Peyer's patch (tissue), 4 donors: ENCODE measurements around the gene B3GAT1. TPM values are rescaled to one million over a fixed set of nuclear protein-coding genes. Genes with fewer than 3 reads are reported as not detected.

ENCODE experiments used
- DNase-seq, 3 donors: peaks; one replicate each; pipeline ENCODE4 v3.0.0-alpha.2; 2017 to 2019
- H3K27ac ChIP-seq, 4 donors: fragments of 200-600 bp; sonication (generic); one replicate each; pipeline ENCODE4 v1.5.1; 2016 to 2019
- H3K27me3 ChIP-seq, 2 donors: fragments of 200-600 bp; sonication (generic); one replicate each; pipeline ENCODE4 v1.5.1; 2019
- H3K36me3 ChIP-seq, 3 donors: fragments of 200-600 bp; sonication (generic); one replicate each; pipeline ENCODE4 v1.5.1; 2016 to 2019
- H3K4me1 ChIP-seq, 4 donors: fragments of 200-600 bp; sonication (generic); one replicate each; pipeline ENCODE4 v1.5.1; 2016 to 2019
- H3K4me3 ChIP-seq, 4 donors: fragments of 200-600 bp; sonication (generic); 1 replicate in 3 of 4; 2 replicates in 1 of 4; pipeline ENCODE4 v1.5.1; 2016 to 2019; ENCODE audit warnings: mild to moderate bottlenecking in 1 of 4
- H3K9me3 ChIP-seq, 4 donors: fragments of 200-600 bp; sonication (generic); one replicate each; pipeline ENCODE4 v1.5.1; 2016 to 2019; ENCODE audit warnings: mild to moderate bottlenecking in 1 of 4
- CTCF ChIP-seq, 6 experiments: fragments of 450-650 bp in 4 of 6; fragments of 200-600 bp in 2 of 6; sonication (generic) in 1 of 6; IDR thresholded peaks; one replicate each; pipeline ENCODE4 v1.5.1; 2017 to 2019; ENCODE audit warnings: antibody characterized with exemption in 6 of 6, mild to moderate bottlenecking in 3 of 6, moderate library complexity in 1 of 6
- POLR2A ChIP-seq, 2 donors: fragments of 450-650 bp; IDR thresholded peaks; one replicate each; pipeline ENCODE4 v1.5.1; 2017; ENCODE audit warnings: antibody characterized with exemption in 2 of 2, mild to moderate bottlenecking in 2 of 2, moderate library complexity in 2 of 2
- total RNA-seq, 4 donors: library from RNA; depleted of rRNA; stranded (reverse); fragments of >200 nt; gene quantifications; one replicate each; pipeline ENCODE4 v1.1.0, GENCODE V29; 2016

B3GAT1 gene
- total RNA-seq, 4 donors from 2014 or later = 0.35 to 3.3 (median 0.54) TPM; not detected in 1

DNA sequence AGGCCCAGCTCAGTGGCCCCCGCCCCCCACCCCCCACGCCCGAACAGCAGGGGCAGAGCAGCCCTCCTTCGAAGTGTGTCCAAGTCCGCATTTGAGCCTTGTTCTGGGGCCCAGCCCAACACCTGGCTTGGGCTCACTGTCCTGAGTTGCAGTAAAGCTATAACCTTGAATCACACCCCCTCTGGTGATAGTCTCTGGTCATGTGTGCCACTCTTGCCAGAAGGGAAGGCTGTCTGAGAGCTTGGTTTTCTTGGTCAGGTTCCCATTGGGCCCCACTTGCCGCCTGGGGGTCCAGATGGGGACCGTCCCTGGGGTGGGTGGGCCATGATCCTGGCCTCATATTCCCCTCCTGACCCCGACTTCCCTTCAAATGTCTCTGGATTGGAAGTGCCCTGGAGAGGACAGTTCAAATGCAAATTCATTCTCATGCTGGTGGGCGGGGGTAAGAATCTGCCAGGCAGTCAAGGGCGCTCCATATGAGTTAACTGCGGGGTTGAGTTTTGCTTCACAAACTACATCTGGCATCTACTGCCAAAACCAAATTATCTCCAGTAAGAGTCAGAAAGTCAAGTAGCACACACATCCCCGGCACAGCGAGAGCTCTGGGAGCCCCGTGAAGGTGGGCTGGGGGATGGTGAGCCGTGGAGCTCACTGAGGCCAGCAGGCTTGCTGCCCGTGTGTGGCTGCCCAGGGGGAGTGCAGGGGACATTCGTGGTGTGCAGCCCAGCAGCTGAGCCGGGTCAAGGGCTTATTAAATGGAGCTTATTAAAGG, 35.7 kb downstream of the B3GAT1 start:
- H3K4me3 ChIP-seq = no peak overlapping the region
- no peak overlapping the region for H3K27ac ChIP-seq
- DNase-seq = peak in 1 of 3 donors; percentile 24
- H3K9me3 ChIP-seq = no peaks in the 10 kb centered on the region
- no peaks in the 10 kb centered on the region for H3K36me3 ChIP-seq
- no peaks in the 10 kb centered on the region for H3K27me3 ChIP-seq
- TF ChIP-seq CTCF (IDR thresholded peaks at IDR 0.05) (no peak), POLR2A (IDR thresholded peaks at IDR 0.05) (no peak)
- H3K4me1 ChIP-seq = no peaks in the 10 kb centered on the region

- no peak overlapping the region for H3K27ac ChIP-seq
- TF ChIP-seq POLR2A (IDR thresholded peaks at IDR 0.05) (no peak), CTCF (IDR thresholded peaks at IDR 0.05) (no peak)
- H3K27me3 ChIP-seq = no peaks in the 10 kb centered on the region
- H3K36me3 ChIP-seq = no peaks in the 10 kb centered on the region
- DNase-seq = no peak
- H3K4me1 ChIP-seq = no peaks in the 10 kb centered on the region
- H3K9me3 ChIP-seq = no peaks in the 10 kb centered on the region
- no peak overlapping the region for H3K4me3 ChIP-seq
Observed at GRCh38 chr11:134374891-134375550, 37.0 kb downstream of the B3GAT1 start.

- H3K9me3 ChIP-seq = no peaks in the 10 kb centered on the region
- no peak overlapping the region for H3K27ac ChIP-seq
- no peak overlapping the region for H3K4me3 ChIP-seq
- H3K4me1 ChIP-seq = no peaks in the 10 kb centered on the region
- TF ChIP-seq POLR2A (IDR thresholded peaks at IDR 0.05) = no peak
- no peak for TF ChIP-seq CTCF (IDR thresholded peaks at IDR 0.05)
- DNase-seq = no peak
- H3K27me3 ChIP-seq = no peaks in the 10 kb centered on the region
- H3K36me3 ChIP-seq = no peaks in the 10 kb centered on the region
Observed at GRCh38 chr11:134374171-134374570, 37.9 kb downstream of the B3GAT1 start.

- Histone ChIP-seq H3K9me3 (no peaks in the 10 kb centered on the region), H3K4me1 (no peaks in the 10 kb centered on the region), H3K36me3 (no peaks in the 10 kb centered on the region), H3K27me3 (no peaks in the 10 kb centered on the region), H3K4me3 (no peak overlapping the region), H3K27ac (no peak overlapping the region)
- peak in 1 of 3 donors; percentile 32 for DNase-seq
- TF ChIP-seq CTCF (IDR thresholded peaks at IDR 0.05) (no peak), POLR2A (IDR thresholded peaks at IDR 0.05) (no peak)
Observed at GRCh38 chr11:134373591-134374052, 38.4 kb downstream of the B3GAT1 start.

- H3K36me3 ChIP-seq = no peaks in the 10 kb centered on the region
- no peaks in the 10 kb centered on the region for H3K4me1 ChIP-seq
- peak in 1 of 3 donors; percentile 24 for DNase-seq
- no peaks in the 10 kb centered on the region for H3K9me3 ChIP-seq
- no peaks in the 10 kb centered on the region for H3K27me3 ChIP-seq
- H3K27ac ChIP-seq = no peak overlapping the region
- TF ChIP-seq POLR2A (IDR thresholded peaks at IDR 0.05) (no peak), CTCF (IDR thresholded peaks at IDR 0.05) (no peak)
- H3K4me3 ChIP-seq = no peak overlapping the region
Observed at GRCh38 chr11:134372961-134373360, 39.1 kb downstream of the B3GAT1 start.
